GM21529 (cell line): Measurements from ENCODE around the gene LNX1.
A peak's percentile ranks its signal among the peaks of the same experiment; 100 is the strongest.

Source experiments
- ATAC-seq: cut with Tn5 transposase; IDR thresholded peaks from one replicate; pipeline ENCODE4 v1.9.1; 2021; ENCODE audit not compliant: unreplicated experiment

LNX1 gene

DNA sequence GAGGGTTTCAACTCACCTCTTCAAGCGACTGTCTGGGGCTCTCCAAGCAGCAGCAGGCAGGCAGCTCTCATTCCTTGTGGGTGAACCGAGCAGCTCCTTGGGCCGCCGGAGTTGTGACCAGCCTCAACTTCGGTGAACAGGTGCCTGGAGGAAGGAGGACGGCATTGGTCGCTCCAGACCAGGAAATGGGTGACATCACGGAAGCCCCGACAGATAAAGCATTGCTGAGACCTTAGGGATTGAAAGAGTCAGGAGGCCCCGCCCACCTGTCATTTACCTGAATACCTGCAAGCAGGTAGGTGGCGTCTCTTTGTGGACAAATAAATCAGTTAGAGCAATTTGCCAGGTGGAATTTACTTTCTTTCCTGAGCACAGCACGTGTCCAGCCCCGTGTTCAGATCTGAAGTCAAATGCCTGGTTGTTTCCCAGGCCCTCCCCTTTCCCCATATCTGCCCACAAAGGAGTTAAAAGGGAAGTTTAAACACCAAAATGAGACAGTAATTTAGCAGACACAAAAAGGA is at the start of gene LNX1:
Gene LNX1 (minus strand): TSS at position 115 of the 521 bp plus-strand sequence. CDS start 17,484 bp downstream, outside the sequence.
- no peak for ATAC-seq

GRCh38 chr4:53640576-53641453 is 49.5 kb upstream of the LNX1 start:
- ATAC-seq, result peak; percentile 81

DNA sequence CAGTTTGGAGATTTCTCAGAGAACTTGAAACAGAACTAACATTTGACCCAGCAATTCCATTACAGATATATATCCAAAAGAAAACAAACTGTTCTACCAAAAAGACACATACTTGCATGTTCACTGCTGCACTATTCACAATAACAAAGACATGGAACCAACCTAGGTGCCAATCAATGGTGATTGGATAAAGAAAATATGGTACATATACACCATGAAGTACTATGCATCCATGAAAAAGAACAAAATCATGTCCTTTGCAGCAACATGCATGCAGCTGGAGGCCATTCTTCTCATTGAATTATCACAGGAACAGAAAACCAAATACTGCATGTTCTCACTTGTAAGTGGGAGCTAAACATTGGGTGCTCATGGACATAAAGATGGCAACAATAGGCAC is 47.6 kb upstream of the LNX1 start:
- ATAC-seq, result no peak

- no peak for ATAC-seq
Measured at GRCh38 chr4:53637348-53637747, 46.1 kb upstream of the LNX1 start.

GRCh38 chr4:53635697-53636483 is 44.6 kb upstream of the LNX1 start:
- no peak for ATAC-seq

GRCh38 chr4:53633608-53634007 is 42.3 kb upstream of the LNX1 start:
- ATAC-seq, result no peak

DNA sequence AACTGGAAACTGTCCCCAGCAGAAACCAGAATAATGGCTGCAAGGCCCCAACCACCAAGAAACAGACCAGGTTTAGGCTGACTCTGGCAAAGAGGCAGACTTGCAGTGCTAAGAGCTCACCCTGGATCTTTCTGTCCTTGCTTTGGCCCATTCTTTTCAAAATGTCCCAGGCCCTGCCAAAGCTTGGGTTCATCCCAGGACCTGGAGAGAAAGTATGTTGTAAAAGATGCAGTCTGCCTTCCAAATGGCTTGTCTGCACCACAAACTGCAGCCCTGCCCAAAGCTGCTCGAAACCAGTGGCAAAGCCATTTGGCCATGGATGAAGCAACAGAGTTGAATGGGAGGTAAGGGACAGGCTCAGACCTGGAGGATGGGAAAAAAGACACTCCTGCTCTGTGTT is 38.0 kb upstream of the LNX1 start:
- ATAC-seq, result no peak

- no peak for ATAC-seq
Measured at GRCh38 chr4:53626491-53626890, 35.2 kb upstream of the LNX1 start.

GRCh38 chr4:53625888-53626287 is 34.6 kb upstream of the LNX1 start:
- no peak for ATAC-seq

DNA sequence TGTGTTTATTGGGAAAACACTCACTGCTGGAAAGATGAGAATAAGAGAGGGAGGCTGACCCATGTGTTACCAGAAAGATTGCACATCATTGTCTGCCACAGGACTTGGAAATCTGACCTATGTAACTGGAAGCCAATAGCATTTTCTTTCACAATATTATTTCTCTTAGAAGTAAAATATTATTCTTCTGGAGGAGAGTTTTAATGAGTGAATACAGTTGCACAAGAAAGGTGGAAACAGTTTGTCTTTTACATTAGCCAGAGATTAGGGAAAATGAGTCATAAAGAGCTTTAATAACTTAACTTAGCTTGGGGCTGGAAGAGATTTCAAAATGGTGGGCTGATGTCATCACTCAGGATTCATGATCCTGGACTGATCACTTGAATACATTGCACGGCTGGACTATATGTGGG is 31.5 kb upstream of the LNX1 start:
- ATAC-seq, result no peak

DNA sequence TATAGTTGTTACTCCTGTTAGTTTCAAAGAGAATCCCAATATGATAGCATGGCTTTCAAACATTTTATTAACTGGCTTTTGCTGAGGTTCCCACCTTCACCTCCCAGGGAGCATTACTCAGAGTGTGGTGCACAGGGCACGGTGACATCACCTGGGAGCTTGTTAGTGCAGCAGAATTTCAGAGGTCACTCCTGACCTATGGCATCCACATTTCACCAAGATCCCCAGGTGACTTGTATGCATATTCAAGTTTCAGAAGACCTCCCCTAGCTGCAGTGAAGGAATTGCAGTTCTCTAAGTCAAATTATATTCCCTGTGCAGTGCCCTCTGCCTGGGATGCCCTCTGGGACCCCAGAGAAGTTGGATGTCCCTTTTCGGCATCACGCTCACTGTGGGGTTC is 29.7 kb upstream of the LNX1 start:
- ATAC-seq, result no peak

- ATAC-seq, result no peak
Measured at GRCh38 chr4:53619431-53619830, 28.1 kb upstream of the LNX1 start.

DNA sequence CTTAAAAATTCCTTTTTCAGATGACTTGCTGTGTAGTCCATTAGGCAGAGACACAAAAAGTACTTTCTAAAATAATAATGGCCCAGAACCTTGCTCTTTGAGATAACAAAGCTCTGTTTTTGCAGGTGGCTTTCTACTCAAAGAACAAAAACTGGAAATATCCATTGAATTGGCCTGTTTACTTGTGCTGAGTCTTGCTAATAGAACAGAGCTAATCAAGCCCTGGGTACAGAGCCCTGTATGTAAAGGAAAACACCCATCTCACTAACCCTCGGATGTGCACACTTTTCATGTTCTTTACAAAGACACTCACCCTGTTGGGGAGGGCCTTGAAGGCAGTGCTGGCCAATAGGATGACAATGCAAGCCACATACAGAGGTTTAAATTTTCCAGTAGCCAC is 27.0 kb upstream of the LNX1 start:
- no peak for ATAC-seq

- ATAC-seq, result no peak
Measured at GRCh38 chr4:53617101-53617680, 25.9 kb upstream of the LNX1 start.

DNA sequence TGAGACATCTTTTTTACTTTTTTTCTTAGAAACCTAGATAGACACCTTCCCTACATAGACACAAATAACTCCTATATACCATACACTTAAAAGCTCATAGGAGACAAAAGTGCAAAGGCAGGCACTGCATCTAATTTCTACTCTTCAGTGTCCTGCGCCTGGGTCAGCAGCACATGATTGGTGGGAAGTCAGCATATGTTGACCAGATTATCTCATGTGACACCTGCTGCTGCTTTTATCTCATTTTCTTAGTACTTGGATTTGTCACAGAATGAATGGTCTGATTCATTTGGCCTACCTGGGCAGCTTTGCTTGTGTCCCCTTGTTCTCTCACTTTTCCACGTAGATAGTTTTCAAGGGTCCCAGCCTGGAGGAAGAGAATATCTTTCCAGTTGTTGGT is 24.9 kb upstream of the LNX1 start:
- ATAC-seq, result no peak

DNA sequence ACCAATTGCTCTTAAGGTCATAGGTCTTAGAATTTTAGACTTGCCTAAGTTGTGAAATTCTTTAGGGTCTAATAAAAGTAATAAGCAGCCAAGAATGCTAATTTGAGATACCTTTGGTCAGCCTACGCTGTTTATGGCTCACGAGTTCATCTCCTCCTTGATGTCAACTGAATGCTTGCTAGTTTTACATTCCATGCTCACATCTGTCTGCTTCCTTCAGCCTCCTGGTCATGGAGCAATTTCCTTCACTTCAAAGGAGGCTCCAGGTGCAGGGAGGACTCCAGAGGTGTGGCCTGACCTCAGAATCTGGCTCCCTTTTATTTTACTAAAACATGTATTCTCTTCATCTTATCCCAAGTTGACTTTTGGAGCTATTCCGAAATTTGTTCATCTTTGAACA is 23.3 kb upstream of the LNX1 start:
- no peak for ATAC-seq

GRCh38 chr4:53613428-53613827 is 22.1 kb upstream of the LNX1 start:
- no peak for ATAC-seq

DNA sequence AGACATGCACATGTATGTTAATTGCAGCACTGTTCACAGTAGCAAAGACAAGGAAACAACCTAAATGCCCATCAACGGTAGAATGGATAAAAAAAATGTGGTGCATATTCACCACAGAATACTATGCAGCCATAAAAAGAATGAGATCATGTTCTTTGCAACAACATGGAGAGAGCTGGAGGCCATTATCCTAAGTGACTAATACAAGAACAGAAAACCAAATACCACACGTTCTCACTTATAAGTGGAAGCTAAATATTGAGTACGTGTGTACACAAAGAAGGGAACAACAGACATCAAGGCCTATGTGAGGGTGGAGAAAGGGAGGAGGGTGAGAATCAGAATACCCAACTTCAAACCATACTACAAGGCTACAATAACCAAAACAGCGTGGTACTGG is 17.4 kb upstream of the LNX1 start:
- ATAC-seq, result no peak

DNA sequence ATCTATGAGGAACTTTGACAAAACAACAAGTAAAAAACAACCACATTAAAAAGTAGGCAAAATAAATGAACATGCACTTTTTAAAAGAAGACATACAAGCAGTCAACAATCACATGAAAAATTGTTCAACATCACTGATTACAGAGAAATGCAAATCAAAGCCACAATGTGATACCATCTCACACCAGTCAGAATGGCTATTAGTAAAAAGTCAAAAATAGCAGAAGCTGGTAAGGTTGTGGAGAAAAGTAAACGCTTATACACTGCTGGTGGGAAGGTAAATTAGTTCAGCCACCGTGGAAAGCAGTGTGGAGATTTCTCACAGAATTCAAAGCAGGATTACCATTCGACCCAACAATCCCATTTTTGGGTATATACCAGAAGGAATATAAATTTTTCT is 17.0 kb upstream of the LNX1 start:
- no peak for ATAC-seq

DNA sequence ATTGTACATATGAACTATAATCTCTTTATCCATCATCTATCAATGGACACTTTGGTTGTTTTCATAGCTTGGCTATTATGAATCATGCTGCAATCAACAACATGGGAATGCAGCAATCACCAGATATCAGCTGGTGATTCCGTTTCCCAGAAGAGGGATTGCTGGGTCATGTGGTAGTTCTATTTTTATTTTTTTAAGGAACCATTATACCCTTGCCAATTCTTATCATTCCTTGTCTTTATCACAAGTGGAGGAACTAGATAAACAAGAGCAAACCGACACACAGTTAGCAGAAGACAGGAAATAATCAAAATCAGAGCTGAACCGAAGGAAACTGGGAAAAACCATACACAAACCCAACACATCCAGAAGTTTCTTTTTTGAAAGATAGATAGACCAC is 14.5 kb upstream of the LNX1 start:
- no peak for ATAC-seq

DNA sequence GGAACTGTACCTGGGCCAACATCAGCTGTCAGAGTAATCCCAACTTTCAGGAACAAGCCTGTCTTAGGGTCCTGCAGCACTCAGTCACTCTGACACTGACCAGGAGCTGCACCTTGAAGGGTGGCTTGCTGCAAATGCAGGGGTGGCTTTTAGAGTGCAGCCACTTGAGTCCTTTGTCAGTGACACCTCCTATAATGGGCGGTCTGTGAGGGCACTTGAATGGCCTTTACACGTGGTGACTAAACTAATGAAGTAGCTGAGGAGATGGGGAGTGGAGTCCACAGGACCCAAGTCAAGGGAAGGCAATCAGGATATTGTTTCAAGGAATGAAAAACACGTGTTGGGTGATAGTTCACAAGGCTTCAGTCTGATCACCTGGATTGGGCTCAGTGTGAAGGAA is 11.1 kb upstream of the LNX1 start:
- ATAC-seq, result no peak
